ENCODE results near the gene CCDC171.

GRCh38 chr9:15967068-15967467 lies 414.2 kb downstream of the CCDC171 start:
- TF ChIP-seq YY1 (IDR thresholded peaks at IDR 0.05; ENCODE audit: insufficient read depth, insufficient replicate concordance, low read depth, low read length) (no peak), ZNF564 (CRISPR knock-in tag; IDR thresholded peaks at IDR 0.05) (no peak), ZNF253 (CRISPR knock-in tag; IDR thresholded peaks at IDR 0.05; ENCODE audit: borderline replicate concordance) (no peak), FOXP4 (CRISPR knock-in tag; IDR thresholded peaks at IDR 0.05) (no peak), EZH2 (conservative IDR thresholded peaks at IDR 0.05; ENCODE audit: low read depth, low read length) (no peak), HIC2 (CRISPR knock-in tag; IDR thresholded peaks at IDR 0.05; ENCODE audit: low read depth) (no peak), FOSL1 (CRISPR knock-in tag; IDR thresholded peaks at IDR 0.05; ENCODE audit: borderline replicate concordance) (no peak), USF2 (IDR thresholded peaks at IDR 0.05; ENCODE audit: low read depth, low read length) (no peak), USF2 (CRISPR knock-in tag; IDR thresholded peaks at IDR 0.05; ENCODE audit: borderline replicate concordance) (no peak), ZNF34 (CRISPR knock-in tag; IDR thresholded peaks at IDR 0.05; ENCODE audit: borderline replicate concordance) (no peak), TCF7L2 (IDR thresholded peaks at IDR 0.05; ENCODE audit: low read depth, low read length) (no peak), ZNF30 (CRISPR knock-in tag; IDR thresholded peaks at IDR 0.05) (no peak), CTCF (CRISPR knock-in tag; IDR thresholded peaks at IDR 0.05) (no peak), REPIN1 (CRISPR knock-in tag; IDR thresholded peaks at IDR 0.05; ENCODE audit: borderline replicate concordance, low read depth) (no peak), ZFP37 (CRISPR knock-in tag; IDR thresholded peaks at IDR 0.05; ENCODE audit: borderline replicate concordance) (no peak)

Measured in HepG2 (cell line).